RWPE2 (cell line): ENCODE data around the gene PSME2.

Experiments used
- ATAC-seq: fragments of 200-7000 bp; cut with Tn5 transposase; 3 replicates; pipeline ENCODE4 v1.9.1; 2021; ENCODE audit warnings: low read depth
- DNase-seq: peaks from one replicate; pipeline ENCODE4 v3.0.0-alpha.2; 2020; ENCODE audit warnings: low spot score
- H3K27ac ChIP-seq: fragments of 450-650 bp; 2 replicates; pipeline ENCODE4 v1.5.1; 2017; ENCODE audit warnings: mild to moderate bottlenecking; ENCODE audit not compliant: poor library complexity, severe bottlenecking
- H3K27me3 ChIP-seq: fragments of 250-450 bp; sonication (Bioruptor Pico); 2 replicates; pipeline ENCODE4 v1.5.1; 2021; ENCODE audit warnings: mild to moderate bottlenecking, moderate library complexity; ENCODE audit not compliant: insufficient read depth, poor library complexity, severe bottlenecking
- H3K36me3 ChIP-seq: fragments of 250-450 bp; sonication (Bioruptor Pico); 2 replicates; pipeline ENCODE4 v1.5.1; 2020; ENCODE audit warnings: low read depth, mild to moderate bottlenecking, moderate library complexity
- H3K4me1 ChIP-seq: fragments of 250-450 bp; sonication (Bioruptor Pico); 2 replicates; pipeline ENCODE4 v1.5.1; 2021; ENCODE audit warnings: mild to moderate bottlenecking, moderate library complexity; ENCODE audit not compliant: insufficient read depth, poor library complexity, severe bottlenecking
- H3K4me3 ChIP-seq: fragments of 250-450 bp; sonication (Bioruptor Pico); 2 replicates; pipeline ENCODE4 v1.5.1; 2021; ENCODE audit warnings: mild to moderate bottlenecking, moderate library complexity; ENCODE audit not compliant: severe bottlenecking
- H3K9me3 ChIP-seq: fragments of 250-450 bp; sonication (Bioruptor Pico); 2 replicates; pipeline ENCODE4 v1.5.1; 2021; ENCODE audit warnings: mild to moderate bottlenecking, moderate library complexity; ENCODE audit not compliant: severe bottlenecking
- CTCF ChIP-seq: fragments of 450-650 bp; IDR thresholded peaks from one replicate; pipeline ENCODE4 v1.5.1; 2017; ENCODE audit warnings: mild to moderate bottlenecking, moderate library complexity; ENCODE audit not compliant: poor library complexity, severe bottlenecking

Gene PSME2

GRCh38 chr14:24150061-24150460, 3.7 kb upstream of the PSME2 start:
- no peak for TF ChIP-seq CTCF
- H3K9me3 ChIP-seq: no peaks in the 10 kb centered on the region
- DNase-seq: no peak
- no peak for ATAC-seq
- no peak overlapping the region for H3K27ac ChIP-seq
- H3K27me3 ChIP-seq: no peaks in the 10 kb centered on the region
- H3K36me3 ChIP-seq: peaks cover 66% of the 10 kb centered on the region
- peaks cover 7% of the 10 kb centered on the region for H3K4me1 ChIP-seq
- no peak overlapping the region for H3K4me3 ChIP-seq

GRCh38 chr14:24149302-24149969, 3.0 kb upstream of the PSME2 start:
- H3K36me3 ChIP-seq: peaks cover 65% of the 10 kb centered on the region
- DNase-seq: no peak

GRCh38 chr14:24147761-24148428, 1.5 kb upstream of the PSME2 start:
- Histone ChIP-seq H3K4me1 (peaks cover 7% of the 10 kb centered on the region), H3K36me3 (peaks cover 59% of the 10 kb centered on the region), H3K4me3 (peak overlapping the region; percentile 75), H3K27me3 (no peaks in the 10 kb centered on the region), H3K27ac (peak overlapping the region; percentile 81), H3K9me3 (no peaks in the 10 kb centered on the region)
- DNase-seq (no peak), ATAC-seq (no peak)
- TF ChIP-seq CTCF: no peak

More at GRCh38 chr14:24149302-24149969, 3.0 kb upstream of the PSME2 start:
- TF ChIP-seq CTCF: no peak
- Histone ChIP-seq H3K9me3 (no peaks in the 10 kb centered on the region), H3K4me3 (no peak overlapping the region), H3K27ac (no peak overlapping the region), H3K27me3 (no peaks in the 10 kb centered on the region), H3K4me1 (peaks cover 7% of the 10 kb centered on the region)
- no peak for ATAC-seq

- Histone ChIP-seq H3K36me3 (peaks cover 58% of the 10 kb centered on the region), H3K27ac (peak within 1 kb of the TSS; percentile 81), H3K4me3 (peak within 1 kb of the TSS; percentile 75), H3K9me3 (no peaks in the 10 kb centered on the region), H3K27me3 (no peaks in the 10 kb centered on the region), H3K4me1 (peaks cover 8% of the 10 kb centered on the region)
- peak; percentile 100 for DNase-seq
- ATAC-seq: peak; percentile 85
- no peak for TF ChIP-seq CTCF
Observed at GRCh38 chr14:24146978-24147760, 759 bp upstream of the PSME2 start, which contains the start of gene RNF31. RNF31 (plus strand) TSS chr14:24147498; CDS start chr14:24147699, 201 bp downstream.
